Liver (tissue), 9 donors: ENCODE measurements around the gene SNRPB. TPM values are rescaled to one million over a fixed set of nuclear protein-coding genes. Genes with fewer than 3 reads are reported as not detected.

ENCODE experiments used
- DNase-seq: peaks from one replicate; pipeline ENCODE4 v3.0.0-alpha.2; 2017; ENCODE audit warnings: low spot score
- H3K27ac ChIP-seq, 2 donors: one replicate each; pipeline ENCODE4 v1.7.0; 2013; ENCODE audit warnings: inconsistent platforms in 2 of 2, low read length in 2 of 2, control low read depth in 1 of 2, low read depth in 1 of 2, mild to moderate bottlenecking in 1 of 2
- H3K27me3 ChIP-seq, 4 donors: one replicate each; pipeline versions ENCODE4 v1.6.1 to v1.7.0; 2013; ENCODE audit warnings: low read length in 3 of 4, inconsistent platforms in 1 of 4, mild to moderate bottlenecking in 1 of 4, moderate library complexity in 1 of 4; ENCODE audit not compliant: control insufficient read depth in 4 of 4, insufficient read depth in 4 of 4
- H3K36me3 ChIP-seq, 4 donors: one replicate each; pipeline versions ENCODE4 v1.6.1 to v1.7.0; 2013; ENCODE audit warnings: low read length in 3 of 4, mild to moderate bottlenecking in 3 of 4, low read depth in 1 of 4, moderate library complexity in 1 of 4; ENCODE audit not compliant: control insufficient read depth in 4 of 4, insufficient read depth in 3 of 4
- H3K4me1 ChIP-seq, 4 donors: one replicate each; pipeline versions ENCODE4 v1.6.1 to v1.7.0; 2013; ENCODE audit warnings: low read length in 3 of 4, mild to moderate bottlenecking in 3 of 4, moderate library complexity in 1 of 4; ENCODE audit not compliant: control insufficient read depth in 4 of 4, insufficient read depth in 4 of 4
- H3K4me3 ChIP-seq, 3 donors: one replicate each; pipeline versions ENCODE4 v1.6.1 to v1.7.0; 2013; ENCODE audit warnings: low read length in 3 of 3, control low read depth in 1 of 3, low read depth in 1 of 3, mild to moderate bottlenecking in 1 of 3
- H3K9ac ChIP-seq, 2 donors: one replicate each; pipeline ENCODE4 v1.7.0; 2013; ENCODE audit warnings: low read length in 2 of 2, mild to moderate bottlenecking in 2 of 2, moderate library complexity in 2 of 2, control low read depth in 1 of 2, low read depth in 1 of 2
- H3K9me3 ChIP-seq, 4 donors: one replicate each; pipeline versions ENCODE4 v1.6.1 to v1.7.0; 2013; ENCODE audit warnings: low read length in 3 of 4; ENCODE audit not compliant: control insufficient read depth in 4 of 4
- ATF3 ChIP-seq: IDR thresholded peaks from 2 replicates; pipeline ENCODE4 v1.6.1; 2016; ENCODE audit warnings: antibody characterized with exemption
- EGR1 ChIP-seq, 2 donors: IDR thresholded peaks; 2 replicates each; pipeline ENCODE4 v1.6.1; 2016 to 2018; ENCODE audit warnings: antibody characterized with exemption in 2 of 2, low read depth in 2 of 2
- FOXA1 ChIP-seq: IDR thresholded peaks from 2 replicates; pipeline ENCODE4 v1.6.1; 2016; ENCODE audit warnings: antibody characterized with exemption
- FOXA2 ChIP-seq: IDR thresholded peaks from 2 replicates; pipeline ENCODE4 v1.6.1; 2016; ENCODE audit warnings: antibody characterized with exemption
- GABPA ChIP-seq, 2 donors: IDR thresholded peaks in 1 of 2; conservative IDR thresholded peaks in 1 of 2; 2 replicates each; pipeline ENCODE4 v1.6.1; 2016; ENCODE audit warnings: antibody characterized with exemption in 2 of 2, mild to moderate bottlenecking in 1 of 2, moderate library complexity in 1 of 2
- HNF4A ChIP-seq, 2 donors: conservative IDR thresholded peaks; 2 replicates each; pipeline ENCODE4 v1.6.1; 2016; ENCODE audit warnings: antibody characterized with exemption in 2 of 2, mild to moderate bottlenecking in 2 of 2
- HNF4G ChIP-seq: IDR thresholded peaks from 2 replicates; pipeline ENCODE4 v1.6.1; 2016; ENCODE audit warnings: antibody characterized with exemption
- JUND ChIP-seq, 2 donors: IDR thresholded peaks; 2 replicates each; pipeline ENCODE4 v1.6.1; 2016; ENCODE audit warnings: antibody characterized with exemption in 2 of 2
- MAX ChIP-seq: IDR thresholded peaks from 2 replicates; pipeline ENCODE4 v1.6.1; 2016; ENCODE audit warnings: antibody characterized with exemption
- NR2F2 ChIP-seq: IDR thresholded peaks from 2 replicates; pipeline ENCODE4 v1.6.1; 2016; ENCODE audit warnings: antibody characterized with exemption
- RAD21 ChIP-seq, 2 donors: IDR thresholded peaks; 2 replicates each; pipeline ENCODE4 v1.6.1; 2016; ENCODE audit warnings: antibody characterized with exemption in 2 of 2, mild to moderate bottlenecking in 2 of 2
- REST ChIP-seq: IDR thresholded peaks from 2 replicates; pipeline ENCODE4 v1.6.1; 2016; ENCODE audit warnings: antibody characterized with exemption, mild to moderate bottlenecking
- RXRA ChIP-seq, 2 donors: IDR thresholded peaks; 2 replicates each; pipeline ENCODE4 v1.6.1; 2017 to 2018; ENCODE audit warnings: antibody characterized with exemption in 2 of 2, mild to moderate bottlenecking in 1 of 2
- SP1 ChIP-seq: IDR thresholded peaks from 2 replicates; pipeline ENCODE4 v1.6.1; 2018; ENCODE audit warnings: antibody characterized with exemption, mild to moderate bottlenecking
- TAF1 ChIP-seq: conservative IDR thresholded peaks from 2 replicates; pipeline ENCODE4 v1.6.1; 2016; ENCODE audit warnings: antibody characterized with exemption, mild to moderate bottlenecking
- YY1 ChIP-seq: IDR thresholded peaks from 2 replicates; pipeline ENCODE4 v1.6.1; 2016; ENCODE audit warnings: antibody characterized with exemption, mild to moderate bottlenecking
- ZBTB33 ChIP-seq: IDR thresholded peaks from 2 replicates; pipeline ENCODE4 v1.6.1; 2016; ENCODE audit warnings: antibody characterized with exemption
- WGBS: extraction: QIAGEN DNeasy Blood & Tissue Kit; methylation state at CpG from one replicate; pipeline ENCODE4 v1.1.7; 2013; 5-methylcytosine and 5-hydroxymethylcytosine counted together
- polyA plus RNA-seq, 2 donors: library from polyadenylated mRNA; stranded (reverse) in 1 of 2; unstranded in 1 of 2; fragments of 200-250 nt in 1 of 2; fragments of >200 nt in 1 of 2; fragmentation: Nextera tagmentation in 1 of 2; extraction: Ambion mirVana in 1 of 2; gene quantifications; one replicate each; pipeline versions ENCODE4 v1.2.1 to v1.2.3, GENCODE V29; 2013 to 2015
- total RNA-seq, 2 donors: library from RNA; depleted of rRNA; stranded (reverse); fragments of >200 nt; gene quantifications; one replicate each; pipeline ENCODE4 v1.2.3, GENCODE V29; 2014
- donor health status: healthy.
- donor health status: healthy.
- donor health status: healthy.
- donor health status: healthy.
- donor health status: healthy.

SNRPB gene
- total and polyA plus RNA-seq, 4 donors = 42.3 to 111 (median 72.6) TPM

- H3K4me1 ChIP-seq = no peaks in the 10 kb centered on the region
- no peaks in the 10 kb centered on the region for H3K27me3 ChIP-seq
- H3K9me3 ChIP-seq = no peaks in the 10 kb centered on the region
- no peaks in the 10 kb centered on the region for H3K36me3 ChIP-seq
- DNase-seq = no peak
- no peak overlapping the region for H3K27ac ChIP-seq
- no peak overlapping the region for H3K4me3 ChIP-seq
- no peak overlapping the region for H3K9ac ChIP-seq
- WGBS = 31% methylated on average over 2 of the region's 2 CpGs
- no peak for TF ChIP-seq TAF1
- no peak for TF ChIP-seq ZBTB33
- no peak for TF ChIP-seq YY1
- TF ChIP-seq RAD21 (IDR thresholded peaks at IDR 0.05) = no peak
- peak; percentile 26 for TF ChIP-seq SP1
- no peak for TF ChIP-seq EGR1 (IDR thresholded peaks at IDR 0.05; ENCODE audit: low read depth in 2 of 2)
- TF ChIP-seq GABPA (IDR thresholded peaks at IDR 0.05 in 1 of 2, conservative IDR thresholded peaks at IDR 0.05 in 1 of 2) = no peak
- peak; percentile 5 to 12 for TF ChIP-seq RXRA (IDR thresholded peaks at IDR 0.05)
- TF ChIP-seq ATF3 = no peak
- peak in 1 of 2 donors; percentile 37 for TF ChIP-seq HNF4A (conservative IDR thresholded peaks at IDR 0.05)
- TF ChIP-seq REST = no peak
- TF ChIP-seq FOXA2 = no peak
- TF ChIP-seq FOXA1 = no peak
- no peak for TF ChIP-seq NR2F2
- no peak for TF ChIP-seq HNF4G
- no peak for TF ChIP-seq MAX
- no peak for TF ChIP-seq JUND (IDR thresholded peaks at IDR 0.05)
Measured at GRCh38 chr20:2418388-2418787, 52.2 kb downstream of the SNRPB start.

- no peaks in the 10 kb centered on the region for H3K27me3 ChIP-seq
- no peak overlapping the region for H3K9ac ChIP-seq
- no peaks in the 10 kb centered on the region for H3K9me3 ChIP-seq
- WGBS = 91% methylated on average over 14 of the region's 14 CpGs
- no peak for DNase-seq
- no peaks in the 10 kb centered on the region for H3K4me1 ChIP-seq
- H3K36me3 ChIP-seq = no peaks in the 10 kb centered on the region
- no peak overlapping the region for H3K4me3 ChIP-seq
- TF ChIP-seq EGR1 (IDR thresholded peaks at IDR 0.05; ENCODE audit: low read depth in 2 of 2) (no peak), FOXA1 (no peak), MAX (no peak)
- H3K27ac ChIP-seq = no peak overlapping the region
Measured at GRCh38 chr20:2417213-2417541, 53.4 kb downstream of the SNRPB start.
